Muscle of leg (tissue), 11 donors: ENCODE data around the gene ABLIM2. TPM values are rescaled to one million over a fixed set of nuclear protein-coding genes. Genes with fewer than 3 reads are reported as not detected.
A peak's percentile ranks its signal among the peaks of the same experiment; 100 is the strongest.

Experiments
- DNase-seq: peaks from one replicate; pipeline ENCODE4 v3.0.0; 2013
- H3K27ac ChIP-seq: one replicate; pipeline ENCODE4 v1.5.1; 2013; ENCODE audit warnings: mild to moderate bottlenecking, low read length, control low read depth
- H3K27me3 ChIP-seq: one replicate; pipeline ENCODE4 v1.6.1; 2013; ENCODE audit warnings: low read length; ENCODE audit not compliant: control insufficient read depth, insufficient read depth
- H3K36me3 ChIP-seq: one replicate; pipeline ENCODE4 v1.6.1; 2013; ENCODE audit warnings: low read length; ENCODE audit not compliant: control insufficient read depth, insufficient read depth
- H3K4me1 ChIP-seq: one replicate; pipeline ENCODE4 v1.6.1; 2013; ENCODE audit warnings: low read length; ENCODE audit not compliant: control insufficient read depth, insufficient read depth
- H3K4me3 ChIP-seq: one replicate; pipeline ENCODE4 v1.5.1; 2013; ENCODE audit warnings: low read length, control low read depth
- H3K9me3 ChIP-seq: replicated peaks from 2 replicates; pipeline ENCODE4 v1.6.1; 2013; ENCODE audit warnings: low read depth, low read length; ENCODE audit not compliant: control insufficient read depth
- WGBS: methylation state at CpG from one replicate; pipeline ENCODE4 v1.1.5; 2013; ENCODE audit warnings: missing lambda C conversion rate; ENCODE audit not compliant: insufficient coverage; 5-methylcytosine and 5-hydroxymethylcytosine counted together
- polyA plus RNA-seq, 8 donors: library from polyadenylated mRNA; unstranded; fragments of 120-200 nt; gene quantifications; one replicate each; pipeline versions ENCODE4 v1.2.1 to v1.2.3, GENCODE V29; 2013; ENCODE audit warnings: inconsistent platforms in 1 of 8, low replicate concordance in 1 of 8; ENCODE audit not compliant: insufficient read length in 8 of 8, insufficient read depth in 1 of 8
- total RNA-seq: library from RNA; stranded (reverse); fragments of 120-200 nt; gene quantifications from one replicate; pipeline ENCODE4 v1.2.4, GENCODE V29; 2013

ABLIM2 gene
- total and polyA plus RNA-seq, 9 donors = 3.1 to 10.5 (median 5.7) TPM

DNA sequence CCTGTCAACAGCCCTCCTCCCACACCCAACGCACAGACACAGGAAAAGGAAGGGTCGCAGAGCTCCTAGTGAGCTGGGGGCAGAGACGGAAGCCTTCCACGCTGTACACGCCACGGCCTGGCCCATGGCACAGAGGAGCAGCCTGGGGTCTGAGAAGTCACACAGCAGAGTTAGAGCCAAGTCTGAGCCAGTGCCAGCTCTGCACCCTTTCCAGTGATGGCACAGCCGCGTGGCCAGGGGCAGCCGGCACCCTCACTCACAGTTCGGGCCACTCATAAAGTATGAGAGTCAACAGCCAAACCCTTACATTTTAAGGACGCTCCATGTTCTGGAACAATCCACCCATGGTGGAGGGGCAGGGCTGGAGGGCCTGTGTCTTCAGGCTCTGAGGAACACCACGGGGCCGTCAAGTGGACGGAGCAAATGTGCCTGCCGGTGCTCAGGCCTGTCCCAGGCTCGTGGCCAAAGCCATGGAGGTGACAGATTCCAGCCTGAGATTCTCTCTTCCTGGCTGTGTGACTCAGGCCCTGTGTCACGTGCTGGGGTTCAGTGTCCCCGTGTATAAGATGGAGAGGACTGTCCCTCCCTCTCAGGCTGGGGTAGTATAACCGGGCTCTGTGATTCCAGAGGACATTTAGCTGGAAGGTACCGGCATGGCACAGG lies 91.2 kb downstream of the ABLIM2 start:
- WGBS = 84% methylated on average over 17 of the region's 20 CpGs
- peaks cover 17% of the 10 kb centered on the region for H3K9me3 ChIP-seq
- H3K27ac ChIP-seq = peak overlapping the region; percentile 29
- H3K4me3 ChIP-seq = no peak overlapping the region
- no peaks in the 10 kb centered on the region for H3K36me3 ChIP-seq
- peaks cover 32% of the 10 kb centered on the region for H3K4me1 ChIP-seq
- peak; percentile 40 for DNase-seq
- H3K27me3 ChIP-seq = peaks cover 23% of the 10 kb centered on the region

DNA sequence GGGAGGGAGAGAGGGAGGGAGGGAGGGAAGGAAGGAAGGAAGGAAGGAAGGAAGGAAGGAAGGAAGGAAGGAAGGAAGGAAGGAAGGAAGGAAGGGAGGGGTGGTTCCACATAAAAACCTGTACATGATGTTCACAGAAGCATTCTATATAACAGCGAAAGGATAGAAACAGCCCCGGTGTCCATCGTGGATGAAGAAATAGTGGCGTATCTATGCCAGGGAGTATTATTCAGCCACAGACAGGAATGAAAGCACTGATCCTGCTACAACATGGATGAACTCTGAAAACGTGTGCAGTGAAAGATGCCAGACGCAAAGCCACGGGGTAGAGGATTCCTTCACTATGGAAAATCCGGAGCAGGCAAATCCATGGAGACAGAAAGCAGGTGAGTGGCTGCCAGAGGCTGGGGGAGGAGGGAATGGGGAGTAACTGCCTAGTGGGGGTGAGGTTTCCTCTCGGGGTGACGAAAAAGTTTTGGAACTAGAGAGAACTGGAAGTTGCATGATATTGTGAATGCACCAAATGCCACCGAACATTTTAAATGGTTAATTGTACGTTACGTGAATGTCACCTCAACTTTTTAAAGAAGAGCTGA lies 92.2 kb downstream of the ABLIM2 start:
- Histone ChIP-seq H3K9me3 (peaks cover 17% of the 10 kb centered on the region), H3K36me3 (no peaks in the 10 kb centered on the region), H3K4me1 (peaks cover 30% of the 10 kb centered on the region), H3K27ac (no peak overlapping the region), H3K4me3 (no peak overlapping the region), H3K27me3 (peaks cover 14% of the 10 kb centered on the region)
- WGBS = 62% methylated on average over 11 of the region's 13 CpGs
- no peak for DNase-seq

DNA sequence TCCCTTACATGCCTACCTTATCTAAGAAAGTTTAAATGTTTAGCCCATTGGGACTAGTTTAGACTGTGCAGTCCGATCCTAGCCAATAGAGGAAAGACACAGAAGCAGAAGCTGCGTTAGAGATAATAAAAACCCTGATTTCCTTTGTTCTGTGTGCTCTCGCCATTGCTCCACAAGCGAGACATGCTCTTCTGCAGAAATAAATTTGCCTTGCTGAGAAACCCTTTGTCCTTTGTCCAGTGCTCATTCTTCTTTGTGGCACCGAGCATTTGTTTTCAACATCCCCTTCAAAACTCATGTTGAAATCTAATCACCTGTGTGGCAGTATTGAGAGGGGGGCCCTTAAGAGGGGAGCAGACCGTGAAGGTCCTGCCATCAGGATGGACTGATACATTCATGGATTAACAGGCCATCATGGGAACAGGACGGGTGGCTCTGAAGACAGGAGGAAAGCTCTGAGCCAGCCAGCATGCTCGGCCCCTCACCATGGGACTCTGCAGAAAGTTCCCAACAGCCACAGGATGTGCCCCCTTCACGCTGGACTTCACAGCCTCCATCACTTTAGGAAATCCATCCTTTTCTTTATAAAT lies 94.5 kb downstream of the ABLIM2 start:
- 93% methylated on average over 7 of the region's 9 CpGs for WGBS
- Histone ChIP-seq H3K4me3 (no peak overlapping the region), H3K27me3 (peaks cover 4% of the 10 kb centered on the region), H3K27ac (no peak overlapping the region), H3K9me3 (peaks cover 17% of the 10 kb centered on the region), H3K4me1 (peaks cover 19% of the 10 kb centered on the region), H3K36me3 (no peaks in the 10 kb centered on the region)
- DNase-seq = no peak

DNA sequence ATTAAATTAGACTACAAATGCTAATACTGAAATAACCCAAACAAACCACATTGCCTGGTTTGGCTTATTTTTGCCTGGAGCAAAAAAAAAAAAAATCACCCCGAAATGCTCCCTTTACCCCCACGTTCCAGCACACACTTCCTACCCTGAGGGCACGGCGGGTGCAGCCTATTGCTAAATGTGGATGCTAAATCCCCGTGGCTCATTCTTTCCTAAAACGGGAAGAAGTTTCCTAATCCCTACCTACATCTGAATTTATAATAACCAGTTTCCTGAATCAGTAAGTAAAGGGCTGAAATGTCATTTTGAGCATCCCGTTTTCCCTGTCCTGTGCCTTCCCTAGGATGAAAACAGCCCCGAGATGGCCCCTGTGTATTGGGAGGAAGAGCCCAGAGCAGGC lies 97.0 kb downstream of the ABLIM2 start:
- Histone ChIP-seq H3K9me3 (peaks cover 17% of the 10 kb centered on the region), H3K27me3 (peaks cover 7% of the 10 kb centered on the region), H3K27ac (no peak overlapping the region), H3K4me3 (no peak overlapping the region), H3K4me1 (no peaks in the 10 kb centered on the region), H3K36me3 (no peaks in the 10 kb centered on the region)
- 53% methylated on average over 4 of the region's 8 CpGs for WGBS
- no peak for DNase-seq

DNA sequence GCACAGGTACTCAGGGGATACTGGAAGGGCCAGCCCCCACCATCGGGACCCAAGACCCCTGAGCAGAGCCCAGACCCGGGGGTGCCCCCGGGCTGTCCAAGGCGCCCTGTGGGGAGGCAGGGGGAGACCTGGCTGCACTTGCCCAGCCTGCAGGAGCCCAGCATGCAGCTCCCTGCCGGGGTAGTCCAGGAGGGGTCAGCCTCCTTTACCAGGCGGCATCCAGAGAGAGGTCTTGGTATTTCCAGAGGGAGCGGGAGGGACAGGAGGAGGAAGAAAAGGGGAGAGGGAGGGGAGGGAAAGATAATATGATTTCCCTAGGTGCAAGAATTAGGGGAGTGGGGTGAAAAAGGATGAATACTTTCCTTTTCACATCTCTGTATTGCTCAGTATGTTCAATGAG lies 97.5 kb downstream of the ABLIM2 start:
- Histone ChIP-seq H3K36me3 (no peaks in the 10 kb centered on the region), H3K4me1 (no peaks in the 10 kb centered on the region), H3K27me3 (peaks cover 7% of the 10 kb centered on the region), H3K27ac (no peak overlapping the region), H3K9me3 (peaks cover 17% of the 10 kb centered on the region), H3K4me3 (no peak overlapping the region)
- WGBS = 61% methylated on average over 7 of the region's 7 CpGs
- DNase-seq = no peak

DNA sequence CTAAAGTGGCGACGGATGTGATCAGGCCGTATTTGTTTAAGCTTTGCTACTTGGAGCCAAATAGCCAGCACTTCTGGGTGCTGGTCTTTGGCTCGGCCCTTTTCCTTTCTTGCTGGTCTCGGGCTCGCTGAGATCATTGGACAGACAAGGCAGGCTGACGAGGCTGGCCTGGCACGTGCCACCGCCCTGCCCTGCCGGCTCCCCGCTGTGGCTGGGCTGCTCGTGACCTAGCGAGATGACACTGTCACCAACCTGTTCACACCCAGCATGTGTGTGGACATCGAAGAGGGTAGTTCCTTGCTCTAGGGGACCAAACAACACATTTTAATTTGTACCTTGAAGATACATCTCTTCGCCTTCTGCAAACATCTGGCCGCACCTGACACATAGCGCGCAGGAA lies 98.0 kb downstream of the ABLIM2 start:
- Histone ChIP-seq H3K36me3 (no peaks in the 10 kb centered on the region), H3K27me3 (peaks cover 7% of the 10 kb centered on the region), H3K27ac (no peak overlapping the region), H3K4me1 (no peaks in the 10 kb centered on the region), H3K9me3 (peaks cover 17% of the 10 kb centered on the region), H3K4me3 (no peak overlapping the region)
- WGBS = 87% methylated on average over 16 of the region's 18 CpGs
- DNase-seq = no peak

DNA sequence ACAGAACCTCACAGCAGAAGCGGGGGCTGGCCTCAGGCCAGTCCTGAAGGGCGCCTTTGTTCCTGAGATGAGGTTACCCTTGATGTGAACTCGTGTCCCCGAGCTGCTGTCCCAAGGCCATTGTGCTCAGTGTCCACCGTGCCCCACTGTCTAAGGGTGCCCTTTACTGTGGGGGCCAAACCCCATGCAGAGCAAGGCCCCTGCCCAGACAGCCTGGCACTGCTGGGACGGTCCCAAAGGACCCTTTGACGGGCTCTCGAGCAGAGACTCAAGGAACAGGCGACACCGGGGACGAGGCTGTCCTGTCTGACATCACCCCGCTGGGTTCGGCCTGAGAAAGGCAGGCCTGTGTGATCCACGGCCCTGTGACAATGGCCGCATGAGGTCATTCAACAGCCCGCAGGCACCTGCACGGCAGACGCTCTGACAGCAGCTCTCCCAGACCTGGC lies 100.6 kb downstream of the ABLIM2 start:
- H3K4me3 ChIP-seq = no peak overlapping the region
- H3K4me1 ChIP-seq = no peaks in the 10 kb centered on the region
- 85% methylated on average over 18 of the region's 18 CpGs for WGBS
- peaks cover 12% of the 10 kb centered on the region for H3K9me3 ChIP-seq
- no peaks in the 10 kb centered on the region for H3K36me3 ChIP-seq
- DNase-seq = no peak
- no peak overlapping the region for H3K27ac ChIP-seq
- peaks cover 10% of the 10 kb centered on the region for H3K27me3 ChIP-seq

DNA sequence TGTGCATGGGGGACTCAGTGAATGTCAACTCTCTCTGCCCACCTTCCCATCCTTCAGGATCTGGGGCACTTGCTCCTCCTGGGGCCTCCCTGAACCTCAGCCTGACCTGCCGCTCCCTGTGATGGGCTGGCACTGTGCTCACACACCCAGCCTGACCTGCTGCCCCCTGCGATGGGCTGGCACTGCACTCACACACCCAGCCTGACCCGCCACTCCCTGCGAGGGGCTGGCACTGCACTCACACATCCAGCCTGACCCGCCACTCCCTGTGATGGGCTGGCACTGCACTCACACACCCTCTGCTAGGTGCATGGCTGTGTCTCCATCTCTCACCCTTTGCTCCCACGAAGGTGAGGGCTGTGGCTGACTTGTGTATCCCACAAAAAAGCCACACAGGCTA lies 103.4 kb downstream of the ABLIM2 start:
- Histone ChIP-seq H3K36me3 (no peaks in the 10 kb centered on the region), H3K9me3 (peaks cover 12% of the 10 kb centered on the region), H3K4me1 (peaks cover 12% of the 10 kb centered on the region), H3K27me3 (peaks cover 9% of the 10 kb centered on the region), H3K4me3 (no peak overlapping the region), H3K27ac (no peak overlapping the region)
- 97% methylated on average over 4 of the region's 6 CpGs for WGBS
- no peak for DNase-seq

DNA sequence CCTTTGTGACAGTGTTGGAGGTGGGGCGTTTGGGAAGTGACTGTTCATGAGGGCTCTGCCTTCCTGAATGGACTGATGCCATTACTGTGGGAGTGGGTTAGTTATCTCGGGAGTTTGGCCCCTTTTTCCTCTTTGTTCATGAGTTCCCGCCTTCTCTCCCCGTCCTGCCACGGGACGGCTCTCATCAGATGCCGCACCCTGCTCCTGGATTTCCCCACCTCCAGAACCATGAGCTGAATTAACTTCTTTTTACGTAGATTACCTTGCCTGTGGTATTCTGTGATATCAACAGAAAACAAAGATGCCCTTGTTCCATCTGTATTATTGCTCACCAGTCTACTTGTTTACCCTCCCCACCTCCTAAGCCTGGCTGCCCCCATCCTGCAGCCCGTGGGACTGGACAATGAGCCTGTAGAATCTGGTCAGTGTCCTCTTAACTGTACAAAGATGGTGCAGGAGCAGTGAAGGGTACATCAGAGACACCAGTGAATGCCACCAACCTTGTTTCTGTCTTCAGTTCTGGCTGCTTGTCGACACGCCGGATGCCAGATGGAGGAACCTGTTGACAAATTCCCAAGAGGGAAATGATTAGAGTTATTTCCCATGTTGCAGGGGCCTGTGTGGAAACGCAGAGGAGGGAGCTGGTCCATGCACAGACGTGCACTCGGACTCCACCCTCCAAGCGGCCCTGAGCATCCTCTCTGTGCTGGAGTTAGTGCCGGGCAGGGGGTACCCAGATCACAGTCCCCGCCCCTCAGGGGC lies 104.7 kb downstream of the ABLIM2 start:
- H3K4me3 ChIP-seq = no peak overlapping the region
- H3K4me1 ChIP-seq = peaks cover 16% of the 10 kb centered on the region
- peaks cover 10% of the 10 kb centered on the region for H3K27me3 ChIP-seq
- no peaks in the 10 kb centered on the region for H3K36me3 ChIP-seq
- no peak overlapping the region for H3K27ac ChIP-seq
- 91% methylated on average over 8 of the region's 18 CpGs for WGBS
- no peak for DNase-seq
- peaks cover 12% of the 10 kb centered on the region for H3K9me3 ChIP-seq

DNA sequence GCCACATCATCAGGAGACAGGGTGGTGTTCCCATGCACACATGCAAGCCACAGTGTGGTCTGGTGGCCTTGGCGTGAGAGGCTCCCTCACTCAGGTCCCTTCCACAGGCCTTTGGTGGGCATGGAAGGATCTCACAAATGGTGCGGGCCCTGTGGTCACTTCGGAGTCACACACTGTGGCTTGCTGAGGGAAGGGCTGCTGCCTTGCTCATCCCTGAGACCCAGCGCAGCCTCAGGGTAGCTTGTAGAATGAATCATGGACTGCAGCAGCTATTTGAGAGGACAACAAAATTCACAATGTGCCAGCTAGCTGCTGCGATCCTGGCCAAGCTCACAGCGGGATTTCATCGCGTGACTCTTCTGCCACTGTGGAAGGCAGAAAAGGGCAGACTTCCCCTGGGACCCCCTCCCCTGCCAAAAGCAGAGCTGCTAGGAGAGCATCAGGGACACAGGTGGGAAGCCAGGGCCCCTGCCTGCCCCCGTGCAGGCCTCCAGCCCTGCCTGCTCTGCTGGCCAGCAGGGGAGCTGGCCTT lies 106.4 kb downstream of the ABLIM2 start:
- Histone ChIP-seq H3K9me3 (peaks cover 12% of the 10 kb centered on the region), H3K4me1 (peaks cover 19% of the 10 kb centered on the region), H3K4me3 (no peak overlapping the region), H3K27me3 (peaks cover 20% of the 10 kb centered on the region), H3K27ac (no peak overlapping the region), H3K36me3 (no peaks in the 10 kb centered on the region)
- DNase-seq = no peak
- 89% methylated on average over 9 of the region's 9 CpGs for WGBS
